Endothelial cell of umbilical vein (primary cell): ENCODE measurements around the gene ALK. TPM values are rescaled to one million over a fixed set of nuclear protein-coding genes. Genes with fewer than 3 reads are reported as not detected.

ENCODE experiments used
- BruUV-seq: library from RNA; stranded (reverse); fragments of 400-500 nt; replicated peaks from 2 replicates; lab custom pipeline; 2021; lab: Mats Ljungman, UMichigan
- CTCF ChIA-PET: fragments of 300-600, 350-600 bp; sonication (Branson Sonifier 250); formaldehyde crosslinking; loops from one replicate; lab custom pipeline; 2021; ENCODE audit warnings: antibody characterized with exemption, inconsistent platforms; lab: Charles Lee
- POLR2A ChIA-PET: fragments of 300-600, 350-600 bp; sonication (Branson Sonifier 250); formaldehyde crosslinking; loops from one replicate; lab custom pipeline; 2021; ENCODE audit warnings: antibody characterized with exemption, inconsistent platforms; lab: Charles Lee
- DNase-seq: peaks from one replicate; pipeline ENCODE4 v3.0.0-alpha.2; 2011; ENCODE audit warnings: low read depth, low spot score
- FAIRE-seq: peaks from 2 replicates; lab custom pipeline; 2011; peaks lifted over from hg19 to GRCh38; lab: Jason Lieb, UNC
- H2AFZ ChIP-seq: 2 replicates; pipeline ENCODE4 v1.6.0; 2012; ENCODE audit warnings: low read depth, low read length, control low read depth, inconsistent platforms
- H3K27ac ChIP-seq: 2 replicates; pipeline ENCODE4 v1.5.1; 2011; ENCODE audit warnings: low read depth, mild to moderate bottlenecking, control low read depth, low read length, moderate library complexity; ENCODE audit not compliant: insufficient read depth
- H3K27me3 ChIP-seq, 2 experiments: 2 replicates each; pipeline versions ENCODE4 v1.6.0 to v1.6.1; 2011; ENCODE audit warnings: low read length in 2 of 2, mixed read lengths in 1 of 2; ENCODE audit not compliant: control insufficient read depth in 2 of 2, insufficient read depth in 2 of 2
- H3K36me3 ChIP-seq, 2 experiments: 2 replicates in 1 of 2; 3 replicates in 1 of 2; pipeline ENCODE4 v1.5.1; 2011; ENCODE audit warnings: low read length in 2 of 2, mild to moderate bottlenecking in 1 of 2, moderate library complexity in 1 of 2; ENCODE audit not compliant: control insufficient read depth in 2 of 2, insufficient read depth in 2 of 2; ENCODE audit errors: extremely low read depth in 1 of 2
- H3K4me1 ChIP-seq: 3 replicates; pipeline ENCODE4 v1.5.1; 2011; ENCODE audit warnings: mild to moderate bottlenecking, low read length; ENCODE audit not compliant: control insufficient read depth, insufficient read depth; ENCODE audit errors: extremely low read depth
- H3K4me2 ChIP-seq: 2 replicates; pipeline ENCODE4 v1.6.1; 2011; ENCODE audit warnings: low read length, control low read depth, mixed read lengths; ENCODE audit not compliant: insufficient read depth
- H3K4me3 ChIP-seq, 3 experiments: fragments of 200-600 bp in 1 of 3; sonication (generic), shearing (Covaris generic) in 1 of 3; replicated peaks in 1 of 3; 2 replicates each; pipeline ENCODE4 v1.5.1; 2011 to 2016; ENCODE audit warnings: control low read depth in 3 of 3, low read length in 3 of 3, mild to moderate bottlenecking in 2 of 3, inconsistent platforms in 1 of 3, low read depth in 1 of 3, moderate library complexity in 1 of 3; ENCODE audit not compliant: insufficient read depth in 1 of 3
- H3K79me2 ChIP-seq: 2 replicates; pipeline ENCODE4 v1.6.0; 2012; ENCODE audit warnings: low read length, inconsistent platforms; ENCODE audit not compliant: control insufficient read depth, insufficient read depth
- H3K9ac ChIP-seq: replicated peaks from 2 replicates; pipeline ENCODE3; 2011; ENCODE audit warnings: low read length, control low read depth; ENCODE audit not compliant: insufficient read depth; ENCODE audit errors: extremely low read depth
- H3K9me1 ChIP-seq: replicated peaks from 3 replicates; pipeline ENCODE4 v1.6.0; 2011; ENCODE audit warnings: mild to moderate bottlenecking, low read length; ENCODE audit not compliant: control insufficient read depth, insufficient read depth; ENCODE audit errors: extremely low read depth
- H3K9me3 ChIP-seq: replicated peaks from 2 replicates; pipeline ENCODE4 v1.5.1; 2012; ENCODE audit warnings: low read length, inconsistent platforms; ENCODE audit not compliant: control insufficient read depth, insufficient read depth
- H4K20me1 ChIP-seq: replicated peaks from 2 replicates; pipeline ENCODE3; 2011; ENCODE audit warnings: mild to moderate bottlenecking, low read length; ENCODE audit not compliant: control insufficient read depth, insufficient read depth; ENCODE audit errors: extremely low read depth
- CTCF ChIP-seq, 2 donors: IDR thresholded peaks; 1 replicate in 1 of 2; 2 replicates in 1 of 2; pipeline ENCODE4 v1.5.1; 2011; ENCODE audit warnings: low read length in 2 of 2, mild to moderate bottlenecking in 2 of 2, moderate library complexity in 2 of 2, control low read depth in 1 of 2, inconsistent platforms in 1 of 2, low read depth in 1 of 2; ENCODE audit not compliant: insufficient read depth in 1 of 2; ENCODE audit errors: extremely low read depth in 1 of 2
- EZH2 ChIP-seq: IDR thresholded peaks from 2 replicates; pipeline ENCODE4 v1.6.1; 2012; ENCODE audit warnings: borderline replicate concordance, low read depth, mild to moderate bottlenecking, moderate library complexity, low read length, inconsistent platforms; ENCODE audit not compliant: severe bottlenecking
- GATA2 ChIP-seq: IDR thresholded peaks from 2 replicates; pipeline ENCODE4 v1.7.0; 2011; ENCODE audit warnings: low read depth, mild to moderate bottlenecking, moderate library complexity, mixed read lengths, low read length; ENCODE audit not compliant: insufficient read length, insufficient read depth
- JUN ChIP-seq: IDR thresholded peaks from 2 replicates; pipeline ENCODE4 v1.6.1; 2011; ENCODE audit warnings: borderline replicate concordance, low read depth; ENCODE audit not compliant: insufficient read length, insufficient read depth
- MAX ChIP-seq: IDR thresholded peaks from 2 replicates; pipeline ENCODE4 v1.6.1; 2011; ENCODE audit not compliant: insufficient read depth, insufficient read length
- MYC ChIP-seq: IDR thresholded peaks from one replicate; pipeline ENCODE4 v1.6.1; 2011; ENCODE audit warnings: mild to moderate bottlenecking, low read depth, low read length
- POLR2A ChIP-seq: IDR thresholded peaks from 2 replicates; pipeline ENCODE4 v1.6.1; 2012; ENCODE audit warnings: low read depth, mild to moderate bottlenecking, control low read depth, low read length
- POLR2AphosphoS5 ChIP-seq: IDR thresholded peaks from 2 replicates; pipeline ENCODE4 v1.6.1; 2012; ENCODE audit warnings: low read depth, mild to moderate bottlenecking, control low read depth, low read length, moderate library complexity; ENCODE audit not compliant: insufficient read depth
- dilution Hi-C: fragments of 300-500 bp; cut with MboI; formaldehyde crosslinking; loops from one replicate; pipeline ENCODE4 v1.15.0; 2019; ENCODE audit warnings: low sequenced_read_pairs; ENCODE audit not compliant: extremely low pct_ligation_motif_present
- intact Hi-C: fragments of 100-400 bp; cut with micrococcal nuclease; formaldehyde crosslinking; loops from one replicate; pipeline ENCODE4 v1.10.0; 2022
- polyA plus RNA-seq, 4 experiments: library from polyadenylated mRNA; depleted of rRNA in 3 of 4; stranded (reverse) in 3 of 4; unstranded in 1 of 4; fragments of >200 nt; gene quantifications; 2 replicates each; pipeline versions ENCODE4 v1.2.1 to v1.2.3, GENCODE V29; 2011 to 2012; ENCODE audit warnings: missing spikeins in 1 of 4
- total RNA-seq: library from RNA; stranded (reverse); gene quantifications from 2 replicates; pipeline ENCODE4 v1.2.3, GENCODE V29; 2021

The ALK gene
- total and polyA plus RNA-seq, 2 donors (not counting 3 experiments of a cell fraction or from before 2014, with no cell fraction given): not detected

- Histone ChIP-seq H4K20me1 (no peaks in the 10 kb centered on the region), H3K27me3 (no peaks in the 10 kb centered on the region), H2AFZ (no peak overlapping the region), H3K9ac (no peak overlapping the region), H3K4me3 (no peak overlapping the region), H3K4me2 (no peak overlapping the region), H3K27ac (no peak overlapping the region), H3K4me1 (no peaks in the 10 kb centered on the region), H3K9me1 (no peaks in the 10 kb centered on the region), H3K9me3 (no peaks in the 10 kb centered on the region), H3K79me2 (no peaks in the 10 kb centered on the region), H3K36me3 (peaks cover 4 to 15% of the 10 kb centered on the region in 2 experiments)
- dilution Hi-C loops: no loop called here
- intact Hi-C loops: no loop called here
- no TSS peak for BruUV-seq
- no peak for FAIRE-seq
- ChIA-PET CTCF (no interaction called here), POLR2A (no interaction called here)
- DNase-seq: no peak
- TF ChIP-seq MYC: no peak
- no peak for TF ChIP-seq JUN
Measured at GRCh38 chr2:29155578-29155977, 765.8 kb downstream of the ALK start.

GRCh38 chr2:29154610-29155009 is 766.8 kb downstream of the ALK start:
- H3K79me2 ChIP-seq: no peaks in the 10 kb centered on the region
- no peaks in the 10 kb centered on the region for H4K20me1 ChIP-seq
- no peaks in the 10 kb centered on the region for H3K27me3 ChIP-seq
- peaks cover 4 to 11% of the 10 kb centered on the region in 2 experiments for H3K36me3 ChIP-seq
- no peak overlapping the region for H3K9ac ChIP-seq
- no peak for TF ChIP-seq POLR2A
- TF ChIP-seq CTCF (IDR thresholded peaks at IDR 0.05; ENCODE audit: extremely low read depth in 1 of 2, insufficient read depth in 1 of 2, low read depth in 1 of 2, low read length in 2 of 2): no peak
- no peak for TF ChIP-seq EZH2
- no peak for TF ChIP-seq MYC
- no peak for TF ChIP-seq MAX
- TF ChIP-seq POLR2AphosphoS5: no peak
- TF ChIP-seq GATA2: no peak
- H3K4me3 ChIP-seq: no peak overlapping the region
- no peak overlapping the region for H2AFZ ChIP-seq
- ChIA-PET POLR2A (no interaction called here), CTCF (interaction anchor here (1.2 to 1.6 kb wide), 2 partner anchors 9 to 196 kb away, joined by 3 read pairs; no protein-coding TSS in a partner anchor)
- DNase-seq: no peak
- H3K9me3 ChIP-seq: no peaks in the 10 kb centered on the region
- no peak overlapping the region for H3K27ac ChIP-seq
- intact Hi-C loops (no loop called here), dilution Hi-C loops (no loop called here)
- no peak for FAIRE-seq
- H3K4me1 ChIP-seq: no peaks in the 10 kb centered on the region
- no peaks in the 10 kb centered on the region for H3K9me1 ChIP-seq
- H3K4me2 ChIP-seq: no peak overlapping the region
- BruUV-seq: no TSS peak
